Upper lobe of left lung (tissue), 4 donors: Measurements from ENCODE around the gene RAD51AP2.

Experiments
- POLR2A ChIP-seq, 4 donors: fragments of 450-650 bp; IDR thresholded peaks; one replicate each; pipeline ENCODE4 v1.5.1; 2016 to 2017; ENCODE audit warnings: antibody characterized with exemption in 4 of 4, mild to moderate bottlenecking in 2 of 4
- POLR2AphosphoS5 ChIP-seq, 2 donors: sonication (generic); formaldehyde crosslinking; IDR thresholded peaks; one replicate each; pipeline ENCODE4 v1.5.1; 2017; ENCODE audit warnings: antibody characterized with exemption in 2 of 2
- TF ChIP-seq, protein P1 (sequence below), 6 experiments: fragments of 450-650 bp in 4 of 6; fragments of 200-600 bp in 2 of 6; sonication (generic) in 2 of 6; IDR thresholded peaks; one replicate each; pipeline ENCODE4 v1.5.1; 2016 to 2019; ENCODE audit warnings: antibody characterized with exemption in 6 of 6

DNA sequence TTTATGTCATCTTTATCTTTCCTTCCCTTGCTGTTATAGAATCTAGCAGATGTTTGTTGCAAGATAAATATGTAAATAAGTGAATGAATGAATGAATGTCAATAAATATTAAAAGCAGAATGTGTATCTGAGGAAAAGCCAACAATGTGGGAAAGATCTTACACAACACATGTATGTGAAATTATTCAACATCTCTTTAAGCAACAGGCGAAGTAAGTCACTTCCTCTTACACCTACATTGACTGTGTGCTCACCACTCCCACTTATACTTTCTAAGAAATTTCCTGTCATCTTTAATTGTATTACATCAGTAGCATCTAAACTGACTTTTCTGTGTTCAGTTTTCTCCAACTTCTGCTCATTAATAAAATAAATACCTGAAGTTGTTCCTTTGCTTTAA lies 43.0 kb downstream of the RAD51AP2 start:
- TF ChIP-seq, protein P1, sequence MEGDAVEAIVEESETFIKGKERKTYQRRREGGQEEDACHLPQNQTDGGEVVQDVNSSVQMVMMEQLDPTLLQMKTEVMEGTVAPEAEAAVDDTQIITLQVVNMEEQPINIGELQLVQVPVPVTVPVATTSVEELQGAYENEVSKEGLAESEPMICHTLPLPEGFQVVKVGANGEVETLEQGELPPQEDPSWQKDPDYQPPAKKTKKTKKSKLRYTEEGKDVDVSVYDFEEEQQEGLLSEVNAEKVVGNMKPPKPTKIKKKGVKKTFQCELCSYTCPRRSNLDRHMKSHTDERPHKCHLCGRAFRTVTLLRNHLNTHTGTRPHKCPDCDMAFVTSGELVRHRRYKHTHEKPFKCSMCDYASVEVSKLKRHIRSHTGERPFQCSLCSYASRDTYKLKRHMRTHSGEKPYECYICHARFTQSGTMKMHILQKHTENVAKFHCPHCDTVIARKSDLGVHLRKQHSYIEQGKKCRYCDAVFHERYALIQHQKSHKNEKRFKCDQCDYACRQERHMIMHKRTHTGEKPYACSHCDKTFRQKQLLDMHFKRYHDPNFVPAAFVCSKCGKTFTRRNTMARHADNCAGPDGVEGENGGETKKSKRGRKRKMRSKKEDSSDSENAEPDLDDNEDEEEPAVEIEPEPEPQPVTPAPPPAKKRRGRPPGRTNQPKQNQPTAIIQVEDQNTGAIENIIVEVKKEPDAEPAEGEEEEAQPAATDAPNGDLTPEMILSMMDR (IDR thresholded peaks at IDR 0.05): no peak
- no peak for TF ChIP-seq POLR2A (IDR thresholded peaks at IDR 0.05)
- TF ChIP-seq POLR2AphosphoS5 (IDR thresholded peaks at IDR 0.05): no peak
